Measurements from ENCODE around the gene AMZ1.
A peak's percentile ranks its signal among the peaks of the same experiment; 100 is the strongest.
"Not testable (repeated sequence)": the region's sequence is repeated elsewhere in the genome, so short reads cannot be mapped to it uniquely, and the experiment has no call there.

AMZ1 gene

GRCh38 chr7:2737771-2738540 is 50.0 kb downstream of the AMZ1 start:
- no peak for DNase-seq (ENCODE audit: low read depth, low spot score)

DNA sequence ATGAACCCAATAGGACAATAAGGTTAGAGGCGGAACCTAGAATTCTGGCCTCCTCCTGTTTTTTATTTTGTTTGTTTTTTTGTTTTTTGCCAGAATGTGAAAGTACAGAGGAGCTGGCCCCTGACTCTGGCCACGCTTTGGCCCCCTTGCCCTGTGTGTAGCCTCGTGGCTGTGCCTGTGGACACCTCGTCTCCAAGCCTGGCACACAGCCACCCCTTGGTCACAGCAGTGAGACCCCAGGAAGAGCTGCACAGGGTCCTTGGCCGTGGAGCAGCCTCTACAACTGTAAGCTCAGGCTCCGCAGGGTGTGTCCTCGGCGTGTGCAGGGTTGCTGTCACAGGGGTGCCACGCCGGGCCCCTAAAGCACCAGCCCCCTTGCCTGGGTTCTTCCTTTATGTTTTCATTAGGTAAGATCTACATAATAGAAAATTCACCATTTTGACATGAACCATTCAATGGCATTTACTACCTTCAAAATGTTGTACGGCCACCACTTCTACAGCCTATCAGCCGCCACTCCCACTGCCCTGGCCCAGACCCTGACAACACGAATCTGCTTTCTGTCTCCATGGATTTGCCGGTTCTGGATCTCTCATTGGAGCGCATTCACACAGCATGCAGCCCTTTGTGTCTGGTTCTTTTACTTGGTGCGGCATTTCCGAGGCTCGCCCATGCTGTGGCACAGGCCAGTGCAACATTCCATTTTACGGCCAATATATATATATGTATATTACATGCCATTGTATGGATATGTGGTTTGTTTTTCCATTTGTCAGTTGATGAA is 51.0 kb downstream of the AMZ1 start:
- H3K27ac ChIP-seq: no peak overlapping the region
- no peak for DNase-seq (ENCODE audit: low read depth, low spot score)

More at GRCh38 chr7:2737771-2738540, 50.0 kb downstream of the AMZ1 start:
- H3K27ac ChIP-seq: no peak overlapping the region

- DNase-seq (ENCODE audit: low read depth, low spot score); H3K27ac ChIP-seq: not testable (repeated sequence)
Observed at GRCh38 chr7:2743523-2744185, 55.7 kb downstream of the AMZ1 start.

GRCh38 chr7:2748684-2749083 is 60.7 kb downstream of the AMZ1 start:
- not testable (repeated sequence) for DNase-seq (ENCODE audit: low read depth, low spot score); H3K27ac ChIP-seq

- DNase-seq (ENCODE audit: low read depth, low spot score): no peak
- no peak overlapping the region for H3K27ac ChIP-seq
Observed at GRCh38 chr7:2750004-2750407, 62.0 kb downstream of the AMZ1 start.

- no peak overlapping the region for H3K27ac ChIP-seq
- no peak for DNase-seq (ENCODE audit: low read depth, low spot score)
Observed at GRCh38 chr7:2751086-2751485, 63.1 kb downstream of the AMZ1 start.

GRCh38 chr7:2753148-2753547 is 65.1 kb downstream of the AMZ1 start:
- no peak for DNase-seq (ENCODE audit: low read depth, low spot score)
- H3K27ac ChIP-seq: no peak overlapping the region

DNA sequence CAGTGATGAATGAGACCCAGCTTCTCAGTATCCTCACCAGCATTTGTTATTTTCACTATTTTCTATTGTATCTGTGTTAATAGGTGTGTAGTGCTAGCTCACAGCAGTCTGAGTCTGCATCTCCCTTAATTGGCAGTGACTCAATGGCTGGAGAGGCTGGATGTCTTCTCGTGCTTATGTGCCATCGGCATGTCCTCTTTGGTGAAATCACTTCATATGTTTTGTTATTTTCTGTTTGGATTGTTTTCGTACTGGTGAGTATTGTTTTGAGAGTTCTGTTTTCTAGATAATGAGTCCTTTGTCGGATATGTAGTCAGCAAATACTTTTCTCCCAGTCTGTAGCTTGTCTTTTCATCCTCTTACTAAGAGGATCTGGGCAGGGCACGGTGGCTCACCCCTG is 66.1 kb downstream of the AMZ1 start:
- no peak overlapping the region for H3K27ac ChIP-seq
- DNase-seq (ENCODE audit: low read depth, low spot score): no peak

- H3K27ac ChIP-seq: no peak overlapping the region
- no peak for DNase-seq (ENCODE audit: low read depth, low spot score)
Observed at GRCh38 chr7:2754912-2755311, 66.9 kb downstream of the AMZ1 start.

GRCh38 chr7:2755531-2755930 is 67.5 kb downstream of the AMZ1 start:
- H3K27ac ChIP-seq: no peak overlapping the region
- no peak for DNase-seq (ENCODE audit: low read depth, low spot score)

- DNase-seq (ENCODE audit: low read depth, low spot score): peak; percentile 62
- H3K27ac ChIP-seq: peak overlapping the region; percentile 81
Observed at GRCh38 chr7:2757361-2757903, 69.4 kb downstream of the AMZ1 start.

DNA sequence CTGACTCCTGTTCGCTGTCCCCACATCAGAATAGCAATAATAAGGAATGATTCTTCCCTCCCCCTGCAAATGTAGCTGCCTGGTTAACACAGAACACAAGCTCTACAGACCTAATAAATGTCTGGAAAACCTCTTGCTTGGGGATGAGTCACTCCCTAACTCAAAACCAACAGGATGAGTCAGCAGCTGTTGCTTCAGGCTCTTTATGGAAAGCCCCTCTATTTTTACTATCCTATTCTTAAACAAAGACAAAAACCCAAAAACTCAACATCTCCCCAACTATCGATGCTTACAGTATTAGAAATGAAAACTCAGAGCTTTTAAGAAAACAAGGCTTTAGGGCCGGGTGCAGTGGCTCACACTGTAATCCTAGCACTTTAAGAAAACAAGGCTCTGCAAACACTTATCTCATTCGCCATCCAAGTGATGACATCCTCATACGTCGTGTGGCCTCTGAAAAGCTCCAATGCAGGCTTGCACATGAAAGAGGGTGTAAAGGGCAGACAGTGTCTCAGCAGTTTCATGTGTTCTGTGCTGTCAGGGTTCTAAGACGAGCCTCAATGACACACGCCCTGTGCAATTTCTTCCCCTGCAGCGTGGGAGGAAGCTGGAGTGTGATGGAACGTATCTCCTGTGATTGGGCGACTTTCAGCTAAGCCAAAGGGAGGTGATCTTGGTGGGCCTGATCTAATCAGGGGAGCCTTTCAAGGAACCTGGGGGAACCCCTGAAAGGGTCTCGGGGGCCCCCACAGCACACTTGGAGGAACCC is 70.1 kb downstream of the AMZ1 start:
- peak; percentile 97 for DNase-seq (ENCODE audit: low read depth, low spot score)
- peak overlapping the region; percentile 81 for H3K27ac ChIP-seq

DNA sequence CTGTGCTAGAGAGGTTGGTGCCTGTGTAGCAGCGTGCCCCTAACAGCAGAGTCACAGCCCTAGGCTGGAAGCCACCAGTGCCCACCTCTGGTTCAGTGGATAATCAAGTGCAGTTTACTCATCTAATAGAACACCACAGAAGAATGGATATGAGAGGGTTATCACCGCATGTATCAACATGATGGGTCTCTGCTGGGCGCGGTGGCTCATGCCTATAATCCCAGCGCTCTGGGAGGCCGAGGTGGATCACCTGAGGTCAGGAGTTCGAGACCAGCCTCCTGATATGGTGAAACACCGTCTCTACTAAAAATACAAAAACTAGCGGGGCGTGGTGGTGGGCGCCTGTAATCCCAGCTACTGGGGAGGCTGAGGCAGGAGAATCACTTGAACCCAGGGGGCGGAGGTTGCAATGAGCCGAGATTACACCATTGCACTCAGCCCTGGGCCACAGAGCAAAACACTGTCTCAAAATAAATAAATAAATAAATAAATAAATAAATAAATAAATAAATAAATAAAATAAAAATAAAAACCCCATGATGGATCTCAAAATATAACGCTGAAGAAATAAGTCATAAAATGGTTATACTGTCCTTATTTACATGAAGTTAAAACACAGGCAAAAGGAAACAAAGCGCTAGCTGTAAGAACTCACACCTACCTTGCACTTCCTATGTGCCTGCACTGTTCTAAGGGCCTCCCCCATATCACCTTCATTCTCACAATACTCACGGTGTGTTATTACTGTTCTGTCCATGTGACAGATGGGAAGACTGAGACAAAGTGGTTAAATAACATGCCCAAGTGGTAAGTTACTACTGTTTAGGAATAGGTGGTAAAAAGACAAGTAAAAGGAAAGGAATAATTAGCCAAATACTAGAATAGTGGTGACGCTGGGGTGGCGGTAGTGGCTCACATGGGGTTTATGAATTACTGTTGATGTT is 70.9 kb downstream of the AMZ1 start:
- peak overlapping the region; percentile 81 for H3K27ac ChIP-seq
- no peak for DNase-seq (ENCODE audit: low read depth, low spot score)

GRCh38 chr7:2759736-2760097 is 71.7 kb downstream of the AMZ1 start:
- no peak for DNase-seq (ENCODE audit: low read depth, low spot score)
- no peak overlapping the region for H3K27ac ChIP-seq

DNA sequence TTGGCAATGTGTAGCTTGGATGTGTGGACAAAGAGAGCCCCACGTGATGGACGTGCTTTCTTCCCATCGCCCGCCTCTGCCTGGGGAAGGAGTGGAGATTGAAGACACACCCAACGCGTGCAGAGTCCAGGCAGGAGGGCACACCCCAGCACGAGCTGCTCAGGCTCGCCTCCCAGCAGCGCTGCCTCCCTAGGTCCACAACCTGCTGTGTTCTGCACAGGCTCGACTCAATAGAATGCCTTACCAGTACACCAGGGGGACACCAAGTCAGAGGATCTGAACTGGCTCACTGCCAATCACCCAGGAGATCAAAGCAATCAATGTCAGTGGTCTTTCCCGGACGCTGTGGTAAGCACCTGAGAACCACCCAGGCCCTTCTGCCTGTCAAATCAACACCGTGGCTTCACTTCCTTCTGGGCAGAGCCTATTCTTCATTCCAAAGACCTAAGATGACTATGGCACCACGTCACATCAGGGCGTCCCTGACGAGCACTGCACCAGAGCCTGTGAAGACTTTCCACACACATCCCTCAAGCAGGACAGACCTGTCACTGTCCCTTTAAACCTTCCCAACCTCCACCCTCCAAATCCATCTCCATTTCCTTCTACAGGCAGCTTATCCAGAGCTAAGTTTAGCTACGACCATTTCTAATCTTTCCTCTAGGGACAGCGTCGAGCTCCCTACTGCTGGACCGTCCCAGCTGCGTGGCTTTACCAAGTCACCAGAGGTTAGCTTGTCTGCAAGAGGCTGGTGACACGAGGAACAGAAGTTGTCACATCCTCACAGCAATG is 72.3 kb downstream of the AMZ1 start:
- DNase-seq (ENCODE audit: low read depth, low spot score): no peak
- no peak overlapping the region for H3K27ac ChIP-seq

GRCh38 chr7:2761131-2761624 is 73.2 kb downstream of the AMZ1 start:
- H3K27ac ChIP-seq: no peak overlapping the region
- DNase-seq (ENCODE audit: low read depth, low spot score): no peak

DNA sequence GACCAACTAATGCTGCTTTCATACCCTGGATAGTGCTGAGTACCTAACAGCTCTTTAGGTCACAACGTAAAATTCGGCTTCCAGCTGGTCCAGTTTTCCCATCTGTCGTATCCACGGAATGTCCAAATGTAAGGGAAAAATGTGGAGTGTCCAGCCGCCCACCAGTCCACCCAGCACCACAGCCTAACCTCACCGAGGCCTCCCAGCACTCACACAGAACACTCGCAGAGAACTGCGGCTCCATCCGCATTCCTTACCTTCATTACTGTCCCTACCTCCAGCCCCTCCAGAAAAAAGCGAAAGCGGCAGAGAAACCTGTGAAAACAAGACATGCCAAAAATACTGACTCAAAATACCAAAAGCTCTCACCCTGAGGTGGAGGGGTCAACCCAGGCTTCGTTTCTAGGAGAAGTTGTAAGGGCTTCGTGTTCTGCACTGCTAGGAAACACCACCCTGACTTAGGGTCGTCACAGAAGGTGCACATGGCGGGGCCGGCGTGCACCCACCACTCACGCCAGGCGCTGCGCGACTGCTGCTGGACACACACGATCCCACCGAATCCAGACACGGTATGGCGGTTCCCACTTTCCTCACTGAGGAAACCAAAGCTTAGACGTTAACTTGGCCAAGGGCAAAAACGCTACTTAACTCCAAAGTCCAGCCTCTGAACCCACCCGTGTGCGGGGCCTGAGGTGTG is 73.9 kb downstream of the AMZ1 start:
- no peak for DNase-seq (ENCODE audit: low read depth, low spot score)
- no peak overlapping the region for H3K27ac ChIP-seq

DNA sequence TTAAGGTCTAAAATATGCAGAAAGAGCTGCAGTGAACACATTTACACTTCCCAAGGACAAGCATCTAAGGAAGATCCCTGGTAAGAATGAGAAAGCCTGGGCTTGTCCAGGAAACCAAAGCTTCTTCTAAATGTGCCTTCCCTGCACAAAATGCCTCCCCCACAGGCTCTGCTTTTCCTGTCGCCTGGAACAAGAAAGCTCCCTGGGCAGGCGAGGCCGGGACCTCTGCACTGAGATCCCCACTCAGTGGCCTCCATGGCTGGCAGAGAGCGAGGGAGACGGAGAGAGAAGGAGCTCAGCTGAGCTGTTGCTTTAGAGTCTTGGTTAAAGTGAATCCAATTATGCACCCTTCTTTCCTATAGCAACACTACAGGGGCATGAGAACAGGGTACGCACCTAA is 75.6 kb downstream of the AMZ1 start:
- no peak overlapping the region for H3K27ac ChIP-seq
- no peak for DNase-seq (ENCODE audit: low read depth, low spot score)
